D721Med (cell line): Measurements from ENCODE around the gene MLYCD.

ENCODE experiments used
- DNase-seq: peaks from one replicate; pipeline ENCODE4 v3.0.0; 2011; ENCODE audit warnings: low spot score; ENCODE audit not compliant: insufficient read length
- FAIRE-seq: peaks from 2 replicates; lab custom pipeline; 2011; peaks lifted over from hg19 to GRCh38; lab: Jason Lieb, UNC
- TF ChIP-seq, protein P1 (sequence below): IDR thresholded peaks from 2 replicates; pipeline ENCODE4 v1.5.1; 2012; ENCODE audit warnings: mild to moderate bottlenecking, control low read depth; ENCODE audit not compliant: insufficient read depth; ENCODE audit errors: missing control alignments

The MLYCD gene

DNA sequence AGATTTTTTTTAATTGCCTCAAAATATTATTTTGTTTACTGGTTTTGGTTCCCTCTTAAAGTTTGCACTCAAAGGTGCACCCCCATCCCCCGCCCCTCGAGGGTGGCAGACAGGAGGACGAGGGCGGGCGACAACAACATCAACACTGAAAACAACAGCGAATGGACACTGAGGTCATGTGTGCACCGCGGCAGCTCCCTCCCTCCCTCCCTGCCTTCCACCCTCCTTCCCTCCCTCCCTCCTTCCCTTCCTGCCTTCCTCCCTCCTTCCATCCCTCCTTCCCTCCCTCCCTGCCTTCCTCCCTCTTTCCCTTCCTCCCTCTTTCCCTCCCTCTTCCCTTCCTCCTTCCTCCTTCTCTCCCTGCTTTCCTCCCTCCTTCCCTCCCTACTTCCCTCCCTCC, 52.6 kb downstream of the MLYCD start:
- no peak for FAIRE-seq
- TF ChIP-seq, protein P1, sequence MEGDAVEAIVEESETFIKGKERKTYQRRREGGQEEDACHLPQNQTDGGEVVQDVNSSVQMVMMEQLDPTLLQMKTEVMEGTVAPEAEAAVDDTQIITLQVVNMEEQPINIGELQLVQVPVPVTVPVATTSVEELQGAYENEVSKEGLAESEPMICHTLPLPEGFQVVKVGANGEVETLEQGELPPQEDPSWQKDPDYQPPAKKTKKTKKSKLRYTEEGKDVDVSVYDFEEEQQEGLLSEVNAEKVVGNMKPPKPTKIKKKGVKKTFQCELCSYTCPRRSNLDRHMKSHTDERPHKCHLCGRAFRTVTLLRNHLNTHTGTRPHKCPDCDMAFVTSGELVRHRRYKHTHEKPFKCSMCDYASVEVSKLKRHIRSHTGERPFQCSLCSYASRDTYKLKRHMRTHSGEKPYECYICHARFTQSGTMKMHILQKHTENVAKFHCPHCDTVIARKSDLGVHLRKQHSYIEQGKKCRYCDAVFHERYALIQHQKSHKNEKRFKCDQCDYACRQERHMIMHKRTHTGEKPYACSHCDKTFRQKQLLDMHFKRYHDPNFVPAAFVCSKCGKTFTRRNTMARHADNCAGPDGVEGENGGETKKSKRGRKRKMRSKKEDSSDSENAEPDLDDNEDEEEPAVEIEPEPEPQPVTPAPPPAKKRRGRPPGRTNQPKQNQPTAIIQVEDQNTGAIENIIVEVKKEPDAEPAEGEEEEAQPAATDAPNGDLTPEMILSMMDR = no peak
- no peak for DNase-seq

DNA sequence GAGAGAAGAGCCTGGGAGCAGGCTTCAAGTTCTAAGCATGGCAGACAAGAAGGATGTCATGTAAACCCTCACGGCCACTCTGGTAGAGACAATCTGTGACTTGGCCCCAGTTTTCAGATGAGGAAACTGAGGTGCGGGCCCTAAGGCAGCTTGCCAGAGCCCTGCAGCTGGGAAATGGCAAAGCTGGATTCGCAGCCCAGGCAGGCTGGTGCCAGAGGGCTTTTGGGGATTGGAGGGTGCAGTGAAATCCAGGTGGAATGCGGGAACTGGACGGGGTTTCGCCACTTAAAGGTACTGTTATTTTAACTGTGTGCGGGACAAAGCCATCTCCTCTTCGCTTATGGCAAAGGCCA, 53.6 kb downstream of the MLYCD start:
- FAIRE-seq (no peak), DNase-seq (no peak)
- TF ChIP-seq, protein P1 = no peak

DNA sequence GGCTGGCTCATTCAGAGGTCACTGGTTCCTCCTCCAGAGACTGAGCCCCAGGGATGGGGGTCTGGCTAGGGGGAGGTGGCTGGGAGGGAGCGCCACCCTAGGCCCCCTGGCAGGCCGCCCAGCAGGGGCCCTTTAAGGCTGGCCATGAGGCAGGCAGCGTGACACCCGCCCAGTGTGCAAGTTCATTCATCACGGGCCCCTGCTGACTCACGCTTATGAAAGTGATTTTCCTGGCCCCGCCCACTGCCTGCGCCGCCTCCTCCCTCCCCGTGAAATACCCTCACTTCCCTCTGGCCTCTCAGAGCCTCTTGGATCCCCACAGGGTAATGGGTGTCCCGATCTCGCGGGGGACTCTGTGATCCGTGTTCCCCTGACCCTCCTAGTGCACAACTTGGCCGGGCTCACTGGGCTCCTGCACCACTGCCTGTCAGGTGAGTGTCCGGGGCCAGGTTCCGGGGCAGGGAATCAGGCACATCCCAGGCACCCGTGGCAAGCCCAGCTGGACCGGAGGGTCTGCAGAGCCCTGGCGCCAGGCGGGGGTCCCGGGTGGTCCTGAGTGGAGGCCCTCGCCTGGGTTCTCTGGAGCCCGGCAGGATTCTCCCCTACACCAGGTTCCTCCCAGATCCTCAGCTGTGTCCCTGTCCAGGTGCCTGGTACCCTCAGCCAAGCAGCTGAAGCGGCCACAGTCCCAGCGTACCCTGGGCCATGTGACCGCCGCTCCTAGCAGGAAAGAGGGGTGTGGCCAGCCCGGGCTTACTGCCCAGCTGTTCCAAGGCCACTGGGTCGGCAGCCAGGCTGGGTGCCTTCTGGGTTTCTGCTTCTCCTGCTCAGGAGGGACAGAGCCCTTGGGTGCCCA, 54.3 kb downstream of the MLYCD start, which contains the start of gene OSGIN1:
Gene OSGIN1, plus strand, starts transcription at position 301 of the 856 bp plus-strand sequence. CDS start 4,432 bp downstream, outside the sequence.
- TF ChIP-seq, protein P1 = no peak
- DNase-seq (no peak), FAIRE-seq (no peak)

DNA sequence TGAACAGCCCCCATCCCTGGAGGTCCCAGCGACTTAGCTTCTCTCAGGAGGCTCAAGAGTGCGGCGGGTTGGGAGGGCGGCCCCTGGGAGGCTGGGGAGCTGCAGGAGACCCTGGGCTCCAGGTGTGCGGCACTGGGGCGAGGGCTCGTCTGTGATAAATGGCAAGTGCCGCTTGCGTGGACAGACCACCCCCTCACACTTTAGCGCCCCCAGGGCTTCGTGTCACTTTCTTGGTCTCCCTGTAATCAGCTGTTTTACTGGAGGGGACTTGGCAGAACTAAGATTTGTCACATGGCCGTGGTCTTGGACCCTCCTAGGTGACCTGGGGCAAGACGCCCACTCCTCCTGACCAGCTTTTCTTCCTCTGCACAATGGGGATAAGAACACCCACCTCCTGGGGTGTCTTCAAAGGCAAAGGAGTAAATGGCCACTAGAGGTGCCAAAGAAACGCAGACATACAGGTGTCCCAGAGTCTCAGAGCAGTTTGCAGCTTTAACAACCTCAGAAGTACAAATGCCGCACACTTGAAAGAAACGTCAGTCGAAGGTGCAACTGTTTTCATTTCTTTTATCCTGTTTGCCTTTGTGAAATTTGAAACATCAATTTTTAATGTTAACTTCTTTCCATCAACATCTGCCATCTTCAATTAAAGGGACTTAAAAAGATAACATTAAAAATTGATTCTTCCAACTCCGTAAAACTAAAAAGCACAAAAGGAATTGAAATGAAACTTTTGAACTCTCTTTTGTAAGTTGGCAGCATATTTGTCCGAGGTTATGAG, 55.1 kb downstream of the MLYCD start:
- DNase-seq (no peak), FAIRE-seq (no peak)
- TF ChIP-seq, protein P1 = peak; percentile 27

DNA sequence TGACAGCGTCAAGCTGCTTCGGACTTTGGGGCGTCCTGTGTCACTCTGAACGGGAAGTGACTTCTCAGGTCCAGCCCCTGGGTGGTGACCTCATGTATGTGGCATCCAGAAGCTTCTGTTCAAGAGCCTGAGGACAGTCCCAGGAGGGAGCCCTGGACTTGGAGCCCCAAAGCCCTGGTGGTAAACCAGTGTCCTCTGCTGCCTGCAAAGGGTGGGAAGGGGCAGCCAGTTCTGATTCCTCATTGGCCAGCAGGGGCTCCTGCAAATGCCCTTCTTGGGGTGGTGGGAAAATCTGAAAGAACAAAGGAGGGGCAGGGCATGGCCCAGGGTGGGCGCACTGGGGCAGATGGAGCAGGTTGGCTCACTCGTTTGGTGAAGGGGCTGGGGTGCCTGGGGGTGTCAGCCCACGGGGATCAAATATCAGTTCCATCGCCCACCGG, 55.7 kb downstream of the MLYCD start:
- FAIRE-seq = no peak
- TF ChIP-seq, protein P1 = no peak
- no peak for DNase-seq

DNA sequence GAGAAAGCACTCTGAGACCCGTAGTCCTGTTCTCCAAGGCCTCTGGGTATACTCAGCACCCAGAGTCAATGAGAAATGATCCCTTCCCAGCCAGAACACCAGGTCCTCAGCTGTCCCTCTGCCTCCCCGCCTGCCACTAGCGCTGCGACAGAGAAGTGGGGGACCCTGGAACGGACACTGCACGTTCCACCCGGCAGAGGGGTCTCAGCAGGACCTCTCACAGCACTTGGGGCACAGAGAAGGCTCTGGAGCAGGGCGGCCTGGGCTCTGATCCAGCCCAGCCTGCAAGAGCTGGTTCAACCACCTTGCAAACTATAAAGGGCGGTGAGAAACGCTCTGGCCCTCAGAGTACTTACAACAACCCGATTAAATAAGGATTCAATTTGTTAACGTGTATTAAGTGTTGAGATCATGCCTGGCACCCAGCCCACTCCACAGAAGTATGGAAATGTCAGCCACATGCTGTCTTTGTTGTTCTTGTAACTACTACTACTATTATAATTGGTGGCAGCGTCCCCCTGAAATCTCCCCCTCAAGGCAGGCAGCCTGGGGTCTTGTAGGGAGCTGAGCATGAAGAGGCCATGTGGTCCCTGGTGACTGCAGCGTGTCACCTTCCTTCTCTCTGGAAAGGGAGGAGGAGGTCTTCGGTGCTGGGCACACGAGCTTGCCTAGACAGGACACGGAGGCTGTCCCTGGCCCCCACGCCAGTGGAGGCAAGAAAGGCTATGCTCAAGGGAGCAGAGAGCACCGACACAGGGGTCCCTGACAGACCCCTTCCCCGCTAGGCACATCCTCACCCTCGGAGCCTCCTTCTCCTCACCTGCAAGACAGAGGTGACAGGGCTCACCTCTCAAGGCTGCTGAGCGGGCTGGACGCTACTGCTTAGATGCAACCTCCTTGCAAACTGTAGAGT, 56.6 kb downstream of the MLYCD start:
- DNase-seq (no peak), FAIRE-seq (no peak)
- TF ChIP-seq, protein P1 = no peak
